ENCODE data around the gene GJC2. TPM values are rescaled to one million over a fixed set of nuclear protein-coding genes. Genes with fewer than 3 reads are reported as not detected.

The GJC2 gene
- total RNA-seq, 3 donors from 2014 or later, result 1.3 TPM

DNA sequence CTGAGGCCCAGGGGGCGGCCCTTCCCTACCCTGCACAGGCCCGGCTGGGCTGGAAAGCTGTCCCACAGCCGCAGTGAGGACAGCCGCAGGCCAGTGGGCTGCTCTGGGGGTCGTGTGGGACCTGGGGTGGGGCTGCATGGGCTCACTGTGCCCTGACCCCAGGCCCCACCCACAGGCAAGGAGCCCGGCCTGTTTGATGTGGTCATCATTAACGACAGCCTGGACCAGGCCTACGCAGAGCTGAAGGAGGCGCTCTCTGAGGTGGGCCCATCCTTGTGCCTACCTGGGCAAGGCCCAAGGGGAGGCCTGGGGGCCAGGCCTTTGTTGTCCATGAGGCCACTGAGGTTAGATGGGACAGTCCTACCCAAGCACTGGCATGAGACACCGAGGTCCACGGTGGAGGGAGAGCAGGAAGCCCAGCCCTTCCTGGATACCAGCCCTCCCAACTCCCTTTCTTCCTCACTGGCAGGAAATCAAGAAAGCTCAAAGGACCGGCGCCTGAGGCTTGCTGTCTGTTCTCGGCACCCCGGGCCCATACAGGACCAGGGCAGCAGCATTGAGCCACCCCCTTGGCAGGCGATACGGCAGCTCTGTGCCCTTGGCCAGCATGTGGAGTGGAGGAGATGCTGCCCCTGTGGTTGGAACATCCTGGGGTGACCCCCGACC lies 1.4 kb upstream of the GJC2 start:
- intact Hi-C loops (cut with DNase I; ENCODE audit: low total_unique reads), result no loop called here
- Histone ChIP-seq H3K27me3 (no peaks in the 10 kb centered on the region), H3K9me3 (no peaks in the 10 kb centered on the region), H3K36me3 (no peaks in the 10 kb centered on the region), H3K27ac (peak overlapping the region in 1 of 2 donors; percentile 82), H3K4me3 (no peak overlapping the region), H3K4me1 (peaks cover 10 to 25% of the 10 kb centered on the region in 2 donors)
- DNase-seq (ENCODE audit: low spot score in 2 of 2), result no peak
- TF ChIP-seq POLR2A (IDR thresholded peaks at IDR 0.05), result no peak
- no peak for TF ChIP-seq POLR2AphosphoS5 (IDR thresholded peaks at IDR 0.05)
- TF ChIP-seq, protein P1, sequence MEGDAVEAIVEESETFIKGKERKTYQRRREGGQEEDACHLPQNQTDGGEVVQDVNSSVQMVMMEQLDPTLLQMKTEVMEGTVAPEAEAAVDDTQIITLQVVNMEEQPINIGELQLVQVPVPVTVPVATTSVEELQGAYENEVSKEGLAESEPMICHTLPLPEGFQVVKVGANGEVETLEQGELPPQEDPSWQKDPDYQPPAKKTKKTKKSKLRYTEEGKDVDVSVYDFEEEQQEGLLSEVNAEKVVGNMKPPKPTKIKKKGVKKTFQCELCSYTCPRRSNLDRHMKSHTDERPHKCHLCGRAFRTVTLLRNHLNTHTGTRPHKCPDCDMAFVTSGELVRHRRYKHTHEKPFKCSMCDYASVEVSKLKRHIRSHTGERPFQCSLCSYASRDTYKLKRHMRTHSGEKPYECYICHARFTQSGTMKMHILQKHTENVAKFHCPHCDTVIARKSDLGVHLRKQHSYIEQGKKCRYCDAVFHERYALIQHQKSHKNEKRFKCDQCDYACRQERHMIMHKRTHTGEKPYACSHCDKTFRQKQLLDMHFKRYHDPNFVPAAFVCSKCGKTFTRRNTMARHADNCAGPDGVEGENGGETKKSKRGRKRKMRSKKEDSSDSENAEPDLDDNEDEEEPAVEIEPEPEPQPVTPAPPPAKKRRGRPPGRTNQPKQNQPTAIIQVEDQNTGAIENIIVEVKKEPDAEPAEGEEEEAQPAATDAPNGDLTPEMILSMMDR (IDR thresholded peaks at IDR 0.05), result no peak

DNA sequence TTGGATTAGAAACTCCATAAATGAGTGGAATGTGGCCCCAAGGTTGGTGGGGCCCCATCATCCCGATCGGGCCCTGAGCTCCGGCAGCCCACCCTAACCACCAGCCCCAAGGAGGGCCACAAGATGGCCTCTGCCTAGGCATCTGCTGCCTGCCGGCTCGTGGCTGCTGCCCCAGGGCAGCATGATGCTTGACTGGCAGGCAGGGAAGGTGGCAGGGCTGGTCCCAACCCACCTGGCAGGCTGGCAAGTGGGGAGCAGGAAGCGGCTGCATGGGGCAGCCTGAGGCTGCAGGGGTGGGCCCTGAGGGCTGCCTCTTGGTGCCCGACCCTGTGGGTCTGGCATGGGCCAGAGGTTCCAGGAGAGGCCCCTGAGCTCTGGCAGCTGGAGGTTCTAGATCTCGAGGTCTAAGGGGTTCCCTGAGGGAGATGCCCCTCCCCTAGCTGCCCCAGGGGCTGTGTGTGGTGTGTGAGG lies 760 bp upstream of the GJC2 start:
- TF ChIP-seq, protein P1 (IDR thresholded peaks at IDR 0.05), result no peak
- TF ChIP-seq POLR2A (IDR thresholded peaks at IDR 0.05) (no peak), POLR2AphosphoS5 (IDR thresholded peaks at IDR 0.05) (no peak)

DNA sequence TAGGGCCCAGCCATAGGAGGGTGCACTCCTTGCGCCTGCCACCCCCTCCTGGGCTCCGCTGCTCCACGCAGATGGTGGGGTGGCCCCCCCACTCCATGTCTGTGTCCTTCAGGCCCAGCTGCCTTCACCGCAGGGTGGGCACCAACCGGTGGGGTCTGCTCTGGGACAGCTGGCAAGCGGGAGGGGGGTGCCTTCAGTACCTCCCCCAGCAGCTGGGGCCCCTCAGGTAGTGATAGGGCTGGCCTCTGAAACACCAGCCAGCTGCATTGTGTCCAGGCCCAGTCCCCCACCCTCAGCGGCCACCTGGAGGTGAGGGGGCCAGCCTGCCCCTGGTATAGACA lies 360 bp downstream of the GJC2 start:
- Histone ChIP-seq H3K4me3 (peak overlapping the region; percentile 7 to 50 (median 22)), H3K36me3 (no peaks in the 10 kb centered on the region), H3K9me3 (no peaks in the 10 kb centered on the region), H3K27ac (peak overlapping the region; percentile 60 to 82), H3K27me3 (no peaks in the 10 kb centered on the region), H3K4me1 (peaks cover 0 to 16% of the 10 kb centered on the region in 2 donors)
- TF ChIP-seq, protein P1 (IDR thresholded peaks at IDR 0.05), result no peak
- TF ChIP-seq POLR2AphosphoS5 (IDR thresholded peaks at IDR 0.05), result no peak
- TF ChIP-seq POLR2A (IDR thresholded peaks at IDR 0.05), result no peak
- intact Hi-C loops (cut with DNase I; ENCODE audit: low total_unique reads), result no loop called here
- DNase-seq (ENCODE audit: low spot score in 2 of 2), result no peak

More for the DNA sequence above, 760 bp upstream of the GJC2 start:
- Histone ChIP-seq H3K27ac (peak overlapping the region; percentile 60 to 82), H3K27me3 (no peaks in the 10 kb centered on the region), H3K4me1 (peaks cover 4 to 20% of the 10 kb centered on the region in 2 donors), H3K4me3 (no peak overlapping the region), H3K9me3 (no peaks in the 10 kb centered on the region), H3K36me3 (no peaks in the 10 kb centered on the region)
- DNase-seq (ENCODE audit: low spot score in 2 of 2), result no peak
- intact Hi-C loops (cut with DNase I; ENCODE audit: low total_unique reads), result no loop called here

DNA sequence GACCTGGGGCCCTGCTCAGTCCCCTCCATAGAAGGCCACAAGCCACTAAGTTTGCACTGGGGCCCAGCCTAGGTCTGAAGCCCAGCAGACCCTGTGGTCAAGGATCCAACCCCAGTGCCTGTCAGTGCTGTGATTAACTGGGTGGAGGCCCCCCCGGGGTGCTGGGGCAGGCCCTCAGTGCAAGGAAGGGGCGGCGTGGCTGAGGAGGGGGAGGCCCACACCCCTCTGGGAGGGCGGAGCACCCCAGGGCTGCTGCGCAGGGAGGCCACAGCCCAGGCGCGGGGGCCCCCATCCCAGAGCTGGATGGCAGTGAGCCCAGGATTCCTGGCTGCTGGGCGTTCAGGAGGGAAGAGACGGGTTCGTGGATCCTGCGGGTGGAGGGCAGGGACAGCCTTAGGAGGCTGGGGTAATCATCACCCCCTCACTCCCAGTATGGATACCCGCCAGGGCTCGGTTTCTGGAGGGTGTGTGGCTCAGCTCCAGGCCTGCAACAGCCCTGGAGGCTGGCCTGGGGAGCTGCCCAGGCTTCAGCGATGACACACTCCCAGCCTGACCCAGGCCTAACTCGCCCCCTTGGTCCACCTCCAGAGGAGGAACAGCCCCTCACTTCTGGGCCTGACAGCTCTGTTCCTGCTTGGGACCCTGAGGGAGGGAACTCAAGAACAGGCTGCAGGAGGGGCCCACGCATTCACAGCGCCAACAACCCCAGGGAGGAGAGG lies 890 bp downstream of the GJC2 start:
- Histone ChIP-seq H3K4me3 (peak overlapping the region; percentile 7 to 50 (median 22)), H3K27me3 (no peaks in the 10 kb centered on the region), H3K9me3 (no peaks in the 10 kb centered on the region), H3K27ac (peak overlapping the region; percentile 60 to 82), H3K36me3 (no peaks in the 10 kb centered on the region), H3K4me1 (peaks cover 0 to 16% of the 10 kb centered on the region in 2 donors)
- intact Hi-C loops (cut with DNase I; ENCODE audit: low total_unique reads), result no loop called here
- DNase-seq (ENCODE audit: low spot score in 2 of 2), result peak in 1 of 2 donors; percentile 50
- TF ChIP-seq POLR2A (IDR thresholded peaks at IDR 0.05), result no peak
- peak in 1 of 3 donors; percentile 31 for TF ChIP-seq POLR2AphosphoS5 (IDR thresholded peaks at IDR 0.05)

DNA sequence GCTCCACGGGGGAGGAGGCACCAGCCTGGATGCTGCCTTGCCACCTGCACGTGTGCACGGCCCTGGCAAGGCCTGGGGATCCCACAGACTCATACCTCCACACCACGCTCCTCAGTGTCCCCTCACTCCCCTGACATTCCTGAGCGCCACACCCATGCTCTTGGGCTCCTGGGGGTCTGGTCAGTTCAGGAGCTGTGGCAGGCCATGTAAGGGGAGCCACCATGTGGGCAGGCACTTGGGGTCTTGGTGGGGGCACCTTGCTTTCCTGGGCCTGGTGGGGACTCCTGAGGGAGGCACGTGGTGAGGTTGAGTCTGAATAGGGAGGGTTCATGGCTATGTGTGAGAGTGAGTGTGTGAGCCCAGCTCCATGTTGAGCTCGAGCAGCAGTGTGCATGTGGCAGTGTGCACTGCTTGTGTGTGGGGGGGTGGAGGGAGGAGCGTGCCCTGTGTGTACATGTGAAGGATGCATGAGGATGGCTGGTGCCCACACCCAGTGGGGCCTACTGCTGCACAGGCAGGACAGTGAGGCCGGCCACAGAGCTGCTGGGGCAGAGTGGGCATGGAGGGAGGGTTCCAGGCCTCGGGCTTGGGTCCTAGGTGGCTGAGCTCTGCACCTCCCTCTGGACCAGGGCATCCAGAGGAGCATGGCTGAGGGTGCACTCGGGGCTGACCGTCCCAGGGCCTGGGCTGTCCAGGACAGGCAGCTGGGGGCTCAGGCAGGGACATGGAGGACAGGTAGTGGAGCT lies 1.6 kb downstream of the GJC2 start:
- peaks cover 0 to 16% of the 10 kb centered on the region in 2 donors for H3K4me1 ChIP-seq
- no peaks in the 10 kb centered on the region for H3K9me3 ChIP-seq
- no peak for TF ChIP-seq POLR2A (IDR thresholded peaks at IDR 0.05)
- no peaks in the 10 kb centered on the region for H3K27me3 ChIP-seq
- intact Hi-C loops (cut with DNase I; ENCODE audit: low total_unique reads), result no loop called here
- no peaks in the 10 kb centered on the region for H3K36me3 ChIP-seq
- peak in 1 of 2 donors; percentile 47 for DNase-seq (ENCODE audit: low spot score in 2 of 2)
- H3K27ac ChIP-seq, result peak overlapping the region; percentile 60 to 82
- H3K4me3 ChIP-seq, result peak overlapping the region in 1 of 3 donors; percentile 50

All from breast epithelium (tissue), 4 donors.